ENCODE data around the gene KCNRG. TPM values are rescaled to one million over a fixed set of nuclear protein-coding genes. Genes with fewer than 3 reads are reported as not detected.

The KCNRG gene, protein sequence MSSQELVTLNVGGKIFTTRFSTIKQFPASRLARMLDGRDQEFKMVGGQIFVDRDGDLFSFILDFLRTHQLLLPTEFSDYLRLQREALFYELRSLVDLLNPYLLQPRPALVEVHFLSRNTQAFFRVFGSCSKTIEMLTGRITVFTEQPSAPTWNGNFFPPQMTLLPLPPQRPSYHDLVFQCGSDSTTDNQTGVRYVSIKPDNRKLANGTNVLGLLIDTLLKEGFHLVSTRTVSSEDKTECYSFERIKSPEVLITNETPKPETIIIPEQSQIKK
- 0.69 TPM for total RNA-seq (ENCODE audit: unreplicated experiment)
- long read RNA-seq: 0 reads

DNA sequence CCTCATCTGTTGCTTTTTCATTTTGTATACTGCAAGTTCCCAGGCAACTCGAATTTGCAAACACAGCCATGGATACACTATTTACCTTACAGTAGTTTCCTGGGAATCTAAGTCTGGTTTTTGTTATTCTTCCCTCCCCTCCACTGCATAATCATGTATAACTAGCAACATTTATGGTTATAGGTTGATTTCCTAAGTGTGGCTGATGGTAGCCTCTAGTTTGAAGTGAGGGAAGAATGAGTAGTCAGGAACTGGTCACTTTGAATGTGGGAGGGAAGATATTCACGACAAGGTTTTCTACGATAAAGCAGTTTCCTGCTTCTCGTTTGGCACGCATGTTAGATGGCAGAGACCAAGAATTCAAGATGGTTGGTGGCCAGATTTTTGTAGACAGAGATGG lies at the start of gene KCNRG:
TSS of gene KCNRG (plus strand) at position 187 of the 400 bp plus-strand sequence. CDS start at position 237, 50 bp downstream.
- Mint-ChIP-seq H3K27ac (ENCODE audit: unreplicated experiment) (peak within 1 kb of the TSS; percentile 82), H3K9me3 (ENCODE audit: unreplicated experiment) (no peaks in the 10 kb centered on the region), H3K4me1 (ENCODE audit: unreplicated experiment) (peaks cover 8% of the 10 kb centered on the region), H3K27me3 (ENCODE audit: unreplicated experiment) (no peaks in the 10 kb centered on the region), H3K4me3 (ENCODE audit: unreplicated experiment) (no peak within 1 kb of the TSS), H3K36me3 (ENCODE audit: low read depth, unreplicated experiment) (peaks cover 21% of the 10 kb centered on the region)
- no peak for DNase-seq (ENCODE audit: low spot score)
- TF ChIP-seq, protein P1, sequence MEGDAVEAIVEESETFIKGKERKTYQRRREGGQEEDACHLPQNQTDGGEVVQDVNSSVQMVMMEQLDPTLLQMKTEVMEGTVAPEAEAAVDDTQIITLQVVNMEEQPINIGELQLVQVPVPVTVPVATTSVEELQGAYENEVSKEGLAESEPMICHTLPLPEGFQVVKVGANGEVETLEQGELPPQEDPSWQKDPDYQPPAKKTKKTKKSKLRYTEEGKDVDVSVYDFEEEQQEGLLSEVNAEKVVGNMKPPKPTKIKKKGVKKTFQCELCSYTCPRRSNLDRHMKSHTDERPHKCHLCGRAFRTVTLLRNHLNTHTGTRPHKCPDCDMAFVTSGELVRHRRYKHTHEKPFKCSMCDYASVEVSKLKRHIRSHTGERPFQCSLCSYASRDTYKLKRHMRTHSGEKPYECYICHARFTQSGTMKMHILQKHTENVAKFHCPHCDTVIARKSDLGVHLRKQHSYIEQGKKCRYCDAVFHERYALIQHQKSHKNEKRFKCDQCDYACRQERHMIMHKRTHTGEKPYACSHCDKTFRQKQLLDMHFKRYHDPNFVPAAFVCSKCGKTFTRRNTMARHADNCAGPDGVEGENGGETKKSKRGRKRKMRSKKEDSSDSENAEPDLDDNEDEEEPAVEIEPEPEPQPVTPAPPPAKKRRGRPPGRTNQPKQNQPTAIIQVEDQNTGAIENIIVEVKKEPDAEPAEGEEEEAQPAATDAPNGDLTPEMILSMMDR (IDR thresholded peaks at IDR 0.05; ENCODE audit: unreplicated experiment): no peak

DNA sequence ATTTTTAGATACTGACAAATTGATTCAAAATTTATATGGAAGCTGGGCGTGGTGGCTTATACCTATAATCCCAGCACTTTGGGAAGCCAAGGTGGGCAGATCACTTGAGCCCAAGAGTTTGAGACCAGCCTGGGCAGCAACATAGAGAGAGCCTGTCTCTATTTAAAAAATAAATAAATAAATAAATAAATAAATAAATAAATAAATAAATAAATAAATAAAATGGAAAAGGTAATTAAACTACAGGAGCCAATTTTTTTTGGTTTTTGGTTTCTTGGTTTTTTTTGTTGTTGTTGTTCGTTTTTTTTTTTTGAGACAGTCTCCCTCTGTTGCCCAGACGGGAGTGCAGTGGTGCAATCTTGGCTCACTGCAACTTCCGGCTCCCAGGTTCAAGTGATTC lies 47.8 kb upstream of the KCNRG start:
- Mint-ChIP-seq H3K27ac (ENCODE audit: unreplicated experiment) (no peak overlapping the region), H3K27me3 (ENCODE audit: unreplicated experiment) (peaks cover 1% of the 10 kb centered on the region), H3K4me3 (ENCODE audit: unreplicated experiment) (no peak overlapping the region), H3K9me3 (ENCODE audit: unreplicated experiment) (no peaks in the 10 kb centered on the region), H3K36me3 (ENCODE audit: low read depth, unreplicated experiment) (no peaks in the 10 kb centered on the region), H3K4me1 (ENCODE audit: unreplicated experiment) (no peaks in the 10 kb centered on the region)
- DNase-seq (ENCODE audit: low spot score): no peak
- TF ChIP-seq, protein P1 (IDR thresholded peaks at IDR 0.05; ENCODE audit: unreplicated experiment): no peak

DNA sequence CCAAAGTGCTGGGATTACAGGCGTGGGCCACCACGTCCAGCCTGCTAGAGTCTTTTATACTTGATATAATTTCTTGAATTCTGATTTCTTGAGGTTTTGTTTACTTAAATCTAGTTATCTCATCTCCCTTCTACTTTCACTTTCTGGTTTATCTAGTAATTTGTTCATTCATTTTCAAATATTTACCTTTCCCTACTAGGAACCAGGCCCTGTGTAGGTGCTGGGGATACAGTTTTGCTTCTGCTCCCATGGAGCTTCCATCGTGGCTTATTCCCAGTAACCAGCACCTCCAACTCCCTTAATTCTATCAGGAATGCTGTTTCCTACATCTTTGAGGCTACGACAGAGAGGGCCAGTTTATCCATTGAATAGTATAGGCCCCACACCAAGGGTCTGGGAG lies 42.5 kb upstream of the KCNRG start:
- Mint-ChIP-seq H3K36me3 (ENCODE audit: low read depth, unreplicated experiment) (no peaks in the 10 kb centered on the region), H3K4me1 (ENCODE audit: unreplicated experiment) (no peaks in the 10 kb centered on the region), H3K9me3 (ENCODE audit: unreplicated experiment) (no peaks in the 10 kb centered on the region), H3K27me3 (ENCODE audit: unreplicated experiment) (no peaks in the 10 kb centered on the region), H3K27ac (ENCODE audit: unreplicated experiment) (no peak overlapping the region), H3K4me3 (ENCODE audit: unreplicated experiment) (no peak overlapping the region)
- no peak for DNase-seq (ENCODE audit: low spot score)
- TF ChIP-seq, protein P1 (IDR thresholded peaks at IDR 0.05; ENCODE audit: unreplicated experiment): no peak

DNA sequence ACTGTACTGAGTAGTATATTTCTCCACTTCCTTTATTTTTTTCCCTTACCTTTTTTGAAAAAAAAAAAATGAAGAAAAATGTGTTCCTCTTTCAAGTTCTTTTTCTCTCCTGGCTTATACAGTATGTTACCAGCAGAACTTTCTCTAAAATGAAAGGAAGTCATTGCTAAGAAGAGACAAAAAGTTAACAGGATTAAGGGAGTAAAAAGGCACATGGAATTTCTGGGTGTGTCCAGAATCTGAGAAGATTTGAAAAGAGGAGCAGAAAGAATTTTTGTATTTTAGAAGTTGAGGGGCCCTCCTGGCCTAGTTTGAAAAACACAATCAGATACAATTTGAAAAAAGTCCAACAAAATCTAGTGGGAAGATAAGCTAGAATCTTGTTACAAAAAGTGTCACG lies 39.4 kb upstream of the KCNRG start:
- no peaks in the 10 kb centered on the region for H3K36me3 Mint-ChIP-seq (ENCODE audit: low read depth, unreplicated experiment)
- H3K27me3 Mint-ChIP-seq (ENCODE audit: unreplicated experiment): no peaks in the 10 kb centered on the region
- DNase-seq (ENCODE audit: low spot score): no peak
- H3K27ac Mint-ChIP-seq (ENCODE audit: unreplicated experiment): no peak overlapping the region
- TF ChIP-seq, protein P1 (IDR thresholded peaks at IDR 0.05; ENCODE audit: unreplicated experiment): no peak
- no peak overlapping the region for H3K4me3 Mint-ChIP-seq (ENCODE audit: unreplicated experiment)
- H3K4me1 Mint-ChIP-seq (ENCODE audit: unreplicated experiment): no peaks in the 10 kb centered on the region
- no peaks in the 10 kb centered on the region for H3K9me3 Mint-ChIP-seq (ENCODE audit: unreplicated experiment)
